ENCODE data around the gene SCAP.

The SCAP gene

GRCh38 chr3:47431225-47431624 is 44.5 kb downstream of the SCAP start:
- no peak overlapping the region for H3K4me2 ChIP-seq (ENCODE audit: low read length, poor library complexity, severe bottlenecking)
- no peak overlapping the region for H2AK5ac ChIP-seq (ENCODE audit: low read length, severe bottlenecking)
- H2BK12ac ChIP-seq (ENCODE audit: low read length in 2 of 2): no peak overlapping the region
- H3K36me3 ChIP-seq (ENCODE audit: control insufficient read depth in 1 of 2, insufficient read depth in 2 of 2, low read depth in 1 of 2, low read length in 2 of 2): peaks cover 54 to 79% of the 10 kb centered on the region in 2 experiments
- no peak for DNase-seq
- H3K23ac ChIP-seq (ENCODE audit: low read length in 2 of 2): no peak overlapping the region
- H3K27ac ChIP-seq (ENCODE audit: low read length, poor library complexity, severe bottlenecking): no peak overlapping the region
- no peak overlapping the region for H3K18ac ChIP-seq (ENCODE audit: low read depth in 1 of 2, low read length in 2 of 2)
- no peak overlapping the region for H3K4ac ChIP-seq (ENCODE audit: low read depth in 1 of 2, low read length in 2 of 2)
- no peaks in the 10 kb centered on the region for H3K27me3 ChIP-seq (ENCODE audit: control insufficient read depth in 1 of 2, insufficient read depth in 1 of 2, low read length in 2 of 2)
- H3K9ac ChIP-seq (ENCODE audit: low read length): no peak overlapping the region
- peaks cover 15% of the 10 kb centered on the region for H3K79me1 ChIP-seq (replicated peaks; ENCODE audit: low read length, poor library complexity, severe bottlenecking)
- H3K4me1 ChIP-seq (ENCODE audit: control insufficient read depth, insufficient read depth, low read depth, low read length): peaks cover 2% of the 10 kb centered on the region
- no peak overlapping the region for H2AFZ ChIP-seq (ENCODE audit: low read depth, low read length)
- H4K91ac ChIP-seq (ENCODE audit: low read length): no peak overlapping the region
- H2BK5ac ChIP-seq (ENCODE audit: low read depth, low read length, poor library complexity, severe bottlenecking): no peak overlapping the region
- no peak overlapping the region for H2BK120ac ChIP-seq (ENCODE audit: low read depth, low read length)
- no peak overlapping the region for H2BK15ac ChIP-seq (ENCODE audit: low read depth, poor library complexity, severe bottlenecking)
- H3K14ac ChIP-seq (ENCODE audit: low read length in 2 of 2): no peak overlapping the region
- H3K4me3 ChIP-seq (ENCODE audit: insufficient read depth in 1 of 2, low read depth in 1 of 2, low read length in 2 of 2): no peak overlapping the region
- no peaks in the 10 kb centered on the region for H3K9me3 ChIP-seq (ENCODE audit: control insufficient read depth, low read length)
- H4K8ac ChIP-seq (ENCODE audit: low read length): no peak overlapping the region
- 100% methylated on average over 2 of the region's 3 CpGs for WGBS

DNA sequence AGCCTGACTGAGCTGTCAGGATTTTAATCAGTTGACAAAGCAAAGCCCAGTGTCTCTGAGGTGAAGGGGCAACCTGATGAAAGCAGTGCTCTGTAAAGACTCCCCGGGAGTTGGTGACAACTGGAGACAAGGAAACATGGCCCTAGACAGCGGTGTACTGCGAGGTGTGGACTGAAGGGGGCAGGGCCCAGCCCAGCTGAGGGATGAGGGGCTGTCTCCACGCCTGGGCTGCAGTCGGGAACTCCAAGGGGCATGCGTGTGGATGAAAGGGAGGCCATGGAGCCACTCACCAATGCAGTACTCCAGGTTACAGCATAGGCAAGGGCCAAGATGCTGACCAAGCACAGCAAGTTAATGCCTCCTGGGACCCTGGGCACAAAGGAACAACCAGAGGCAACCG is 45.1 kb downstream of the SCAP start:
- peaks cover 2% of the 10 kb centered on the region for H3K4me1 ChIP-seq (ENCODE audit: control insufficient read depth, insufficient read depth, low read depth, low read length)
- no peak overlapping the region for H3K9ac ChIP-seq (ENCODE audit: low read length)
- no peak overlapping the region for H3K4ac ChIP-seq (ENCODE audit: low read depth in 1 of 2, low read length in 2 of 2)
- H4K8ac ChIP-seq (ENCODE audit: low read length): no peak overlapping the region
- no peak overlapping the region for H3K4me2 ChIP-seq (ENCODE audit: low read length, poor library complexity, severe bottlenecking)
- no peak overlapping the region for H3K23ac ChIP-seq (ENCODE audit: low read length in 2 of 2)
- H3K4me3 ChIP-seq (ENCODE audit: insufficient read depth in 1 of 2, low read depth in 1 of 2, low read length in 2 of 2): no peak overlapping the region
- no peak overlapping the region for H2BK120ac ChIP-seq (ENCODE audit: low read depth, low read length)
- no peak overlapping the region for H2AK5ac ChIP-seq (ENCODE audit: low read length, severe bottlenecking)
- no peaks in the 10 kb centered on the region for H3K9me3 ChIP-seq (ENCODE audit: control insufficient read depth, low read length)
- no peak overlapping the region for H2AFZ ChIP-seq (ENCODE audit: low read depth, low read length)
- H2BK5ac ChIP-seq (ENCODE audit: low read depth, low read length, poor library complexity, severe bottlenecking): no peak overlapping the region
- no peak overlapping the region for H2BK15ac ChIP-seq (ENCODE audit: low read depth, poor library complexity, severe bottlenecking)
- H3K79me1 ChIP-seq (replicated peaks; ENCODE audit: low read length, poor library complexity, severe bottlenecking): peaks cover 18% of the 10 kb centered on the region
- DNase-seq: no peak
- WGBS: 90% methylated on average over 7 of the region's 7 CpGs
- no peak overlapping the region for H4K91ac ChIP-seq (ENCODE audit: low read length)
- H2BK12ac ChIP-seq (ENCODE audit: low read length in 2 of 2): no peak overlapping the region
- H3K14ac ChIP-seq (ENCODE audit: low read length in 2 of 2): no peak overlapping the region
- no peak overlapping the region for H3K27ac ChIP-seq (ENCODE audit: low read length, poor library complexity, severe bottlenecking)
- H3K36me3 ChIP-seq (ENCODE audit: control insufficient read depth in 1 of 2, insufficient read depth in 2 of 2, low read depth in 1 of 2, low read length in 2 of 2): peaks cover 60 to 84% of the 10 kb centered on the region in 2 experiments
- no peaks in the 10 kb centered on the region for H3K27me3 ChIP-seq (ENCODE audit: control insufficient read depth in 1 of 2, insufficient read depth in 1 of 2, low read length in 2 of 2)
- H3K18ac ChIP-seq (ENCODE audit: low read depth in 1 of 2, low read length in 2 of 2): no peak overlapping the region

DNA sequence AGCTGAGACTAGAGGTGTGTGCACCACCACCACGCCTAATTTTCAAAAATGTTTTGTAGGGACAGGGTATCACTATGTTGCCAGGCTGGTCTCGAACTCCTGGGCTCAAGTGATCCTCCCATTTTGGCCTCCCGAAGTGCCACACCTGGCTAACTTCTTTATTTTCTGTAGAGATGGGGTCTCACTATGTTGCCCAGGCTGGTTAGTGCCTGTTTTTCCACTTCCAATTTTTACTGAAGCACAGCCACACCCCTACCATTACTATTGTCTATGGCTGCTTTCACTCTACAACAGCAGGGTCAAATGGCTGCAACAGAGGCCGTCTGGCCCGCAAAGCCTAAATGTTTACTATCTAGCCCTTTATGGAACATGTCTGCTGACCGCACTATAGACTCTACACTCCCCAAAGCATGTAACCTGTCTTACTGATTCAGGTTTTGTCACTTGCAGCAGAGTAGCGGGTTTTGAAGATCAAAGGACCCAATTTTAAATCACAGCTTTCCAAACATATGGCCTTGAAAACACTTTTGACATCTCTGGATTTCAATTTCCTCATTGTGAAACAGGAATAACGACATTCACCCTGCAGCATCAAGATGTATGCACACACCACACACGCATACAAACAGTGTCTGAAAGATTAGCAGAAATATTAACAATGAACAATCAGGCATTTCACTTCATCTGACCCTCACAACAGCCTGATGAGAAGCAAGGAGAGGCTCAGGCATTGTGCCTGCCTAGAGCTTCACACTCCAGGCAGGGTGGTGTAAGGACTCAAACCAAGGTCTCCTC is 46.1 kb downstream of the SCAP start:
- H3K36me3 ChIP-seq (ENCODE audit: control insufficient read depth in 1 of 2, insufficient read depth in 2 of 2, low read depth in 1 of 2, low read length in 2 of 2): peaks cover 61 to 89% of the 10 kb centered on the region in 2 experiments
- WGBS: 98% methylated on average over 9 of the region's 9 CpGs
- H3K4me2 ChIP-seq (ENCODE audit: low read length, poor library complexity, severe bottlenecking): no peak overlapping the region

GRCh38 chr3:47428662-47429061 is 47.1 kb downstream of the SCAP start:
- Histone ChIP-seq H3K18ac (ENCODE audit: low read depth in 1 of 2, low read length in 2 of 2) (no peak overlapping the region), H2BK120ac (ENCODE audit: low read depth, low read length) (no peak overlapping the region), H3K4me1 (ENCODE audit: control insufficient read depth, insufficient read depth, low read depth, low read length) (no peaks in the 10 kb centered on the region), H3K27ac (ENCODE audit: low read length, poor library complexity, severe bottlenecking) (no peak overlapping the region), H3K9me3 (ENCODE audit: control insufficient read depth, low read length) (no peaks in the 10 kb centered on the region), H4K8ac (ENCODE audit: low read length) (no peak overlapping the region), H3K9ac (ENCODE audit: low read length) (no peak overlapping the region), H4K91ac (ENCODE audit: low read length) (no peak overlapping the region), H3K4me2 (ENCODE audit: low read length, poor library complexity, severe bottlenecking) (no peak overlapping the region), H3K27me3 (ENCODE audit: control insufficient read depth in 1 of 2, insufficient read depth in 1 of 2, low read length in 2 of 2) (no peaks in the 10 kb centered on the region), H2BK15ac (ENCODE audit: low read depth, poor library complexity, severe bottlenecking) (no peak overlapping the region), H2AK5ac (ENCODE audit: low read length, severe bottlenecking) (no peak overlapping the region), H2AFZ (ENCODE audit: low read depth, low read length) (no peak overlapping the region), H3K14ac (ENCODE audit: low read length in 2 of 2) (no peak overlapping the region), H3K4ac (ENCODE audit: low read depth in 1 of 2, low read length in 2 of 2) (no peak overlapping the region), H3K79me1 (replicated peaks; ENCODE audit: low read length, poor library complexity, severe bottlenecking) (peaks cover 18% of the 10 kb centered on the region), H3K23ac (ENCODE audit: low read length in 2 of 2) (no peak overlapping the region), H2BK12ac (ENCODE audit: low read length in 2 of 2) (no peak overlapping the region), H2BK5ac (ENCODE audit: low read depth, low read length, poor library complexity, severe bottlenecking) (no peak overlapping the region), H3K36me3 (ENCODE audit: control insufficient read depth in 1 of 2, insufficient read depth in 2 of 2, low read depth in 1 of 2, low read length in 2 of 2) (peaks cover 63 to 89% of the 10 kb centered on the region in 2 experiments), H3K4me3 (ENCODE audit: insufficient read depth in 1 of 2, low read depth in 1 of 2, low read length in 2 of 2) (no peak overlapping the region)
- WGBS: 91% methylated on average over 6 of the region's 6 CpGs
- no peak for DNase-seq

More for the DNA sequence above, 46.1 kb downstream of the SCAP start:
- no peaks in the 10 kb centered on the region for H3K9me3 ChIP-seq (ENCODE audit: control insufficient read depth, low read length)
- H3K27ac ChIP-seq (ENCODE audit: low read length, poor library complexity, severe bottlenecking): no peak overlapping the region
- no peak overlapping the region for H3K4me3 ChIP-seq (ENCODE audit: insufficient read depth in 1 of 2, low read depth in 1 of 2, low read length in 2 of 2)
- no peak overlapping the region for H2AFZ ChIP-seq (ENCODE audit: low read depth, low read length)
- no peaks in the 10 kb centered on the region for H3K4me1 ChIP-seq (ENCODE audit: control insufficient read depth, insufficient read depth, low read depth, low read length)
- no peak overlapping the region for H4K8ac ChIP-seq (ENCODE audit: low read length)
- H3K4ac ChIP-seq (ENCODE audit: low read depth in 1 of 2, low read length in 2 of 2): no peak overlapping the region
- no peak overlapping the region for H3K18ac ChIP-seq (ENCODE audit: low read depth in 1 of 2, low read length in 2 of 2)
- no peak overlapping the region for H2AK5ac ChIP-seq (ENCODE audit: low read length, severe bottlenecking)
- H2BK15ac ChIP-seq (ENCODE audit: low read depth, poor library complexity, severe bottlenecking): no peak overlapping the region
- H2BK12ac ChIP-seq (ENCODE audit: low read length in 2 of 2): no peak overlapping the region
- no peak overlapping the region for H2BK120ac ChIP-seq (ENCODE audit: low read depth, low read length)
- no peak overlapping the region for H3K23ac ChIP-seq (ENCODE audit: low read length in 2 of 2)
- no peak overlapping the region for H3K9ac ChIP-seq (ENCODE audit: low read length)
- H4K91ac ChIP-seq (ENCODE audit: low read length): no peak overlapping the region
- no peak for DNase-seq
- no peak overlapping the region for H2BK5ac ChIP-seq (ENCODE audit: low read depth, low read length, poor library complexity, severe bottlenecking)
- H3K27me3 ChIP-seq (ENCODE audit: control insufficient read depth in 1 of 2, insufficient read depth in 1 of 2, low read length in 2 of 2): no peaks in the 10 kb centered on the region
- peaks cover 16% of the 10 kb centered on the region for H3K79me1 ChIP-seq (replicated peaks; ENCODE audit: low read length, poor library complexity, severe bottlenecking)
- no peak overlapping the region for H3K14ac ChIP-seq (ENCODE audit: low read length in 2 of 2)
